Lower leg skin (tissue), 4 donors: ENCODE measurements around the gene ALDH1A1. TPM values are rescaled to one million over a fixed set of nuclear protein-coding genes. Genes with fewer than 3 reads are reported as not detected.

Source experiments
- DNase-seq, 2 donors: peaks; one replicate each; pipeline ENCODE4 v3.0.0-alpha.2; 2019; ENCODE audit warnings: low spot score in 2 of 2
- H3K4me3 ChIP-seq: fragments of 200-600 bp; sonication (generic); 2 replicates; pipeline ENCODE4 v1.5.1; 2017; ENCODE audit warnings: mild to moderate bottlenecking, low read depth; ENCODE audit not compliant: poor library complexity, severe bottlenecking
- POLR2A ChIP-seq, 2 donors: fragments of 450-650 bp; IDR thresholded peaks; one replicate each; pipeline ENCODE4 v1.6.1; 2016 to 2017; ENCODE audit warnings: antibody characterized with exemption in 2 of 2, mild to moderate bottlenecking in 1 of 2, moderate library complexity in 1 of 2
- WGBS, 2 donors: methylation state at CpG; one replicate each; pipeline ENCODE4 v1.1.5; 2018; 5-methylcytosine and 5-hydroxymethylcytosine counted together
- intact Hi-C: fragments of 100-400 bp; cut with DNase I; formaldehyde crosslinking; loops from one replicate; pipeline ENCODE4 v1.15.0; 2023; ENCODE audit warnings: low total_unique reads
- total RNA-seq, 4 donors: library from RNA; depleted of rRNA; stranded (reverse); fragments of >200 nt; gene quantifications; one replicate each; pipeline ENCODE4 v1.1.0, GENCODE V29; 2016
- TF ChIP-seq, protein P1 (sequence below), 3 donors: fragments of 450-650 bp; IDR thresholded peaks; one replicate each; pipeline ENCODE4 v1.5.1; 2016; ENCODE audit warnings: antibody characterized with exemption in 3 of 3, mild to moderate bottlenecking in 3 of 3, moderate library complexity in 2 of 3

ALDH1A1 gene
- total RNA-seq, 4 donors from 2014 or later = 8.8 to 18.5 (median 13.1) TPM

DNA sequence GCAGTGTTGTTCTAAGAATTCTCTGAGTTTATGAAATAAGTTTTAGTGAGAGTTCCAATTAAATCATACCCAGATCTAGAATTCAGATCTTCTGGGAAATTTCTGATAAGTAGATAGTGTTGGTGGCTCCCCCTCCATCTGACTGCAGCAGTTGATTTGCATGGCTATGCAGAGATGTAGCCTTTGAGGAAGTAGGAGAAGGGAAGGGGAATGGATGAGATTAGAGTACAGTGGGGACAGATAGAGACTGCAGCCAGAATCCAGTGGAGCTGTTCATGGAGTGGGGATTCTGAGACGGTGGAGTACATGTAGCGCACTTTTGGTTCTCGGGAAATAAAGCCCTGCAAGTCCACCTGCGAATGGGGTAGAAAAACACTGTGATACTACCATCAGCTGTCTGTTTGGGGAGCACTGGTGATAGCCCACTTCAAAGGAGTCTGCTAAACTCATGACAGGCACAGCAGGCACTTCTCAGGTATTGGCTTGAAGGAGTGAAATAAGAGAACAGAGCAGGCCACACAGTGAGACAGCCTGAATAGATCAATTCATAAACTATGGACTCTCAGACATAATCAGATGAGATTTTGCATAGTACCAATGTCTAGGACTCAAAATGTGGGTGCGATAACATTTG, 96.8 kb downstream of the ALDH1A1 start:
- H3K4me3 ChIP-seq = no peak overlapping the region
- TF ChIP-seq, protein P1, sequence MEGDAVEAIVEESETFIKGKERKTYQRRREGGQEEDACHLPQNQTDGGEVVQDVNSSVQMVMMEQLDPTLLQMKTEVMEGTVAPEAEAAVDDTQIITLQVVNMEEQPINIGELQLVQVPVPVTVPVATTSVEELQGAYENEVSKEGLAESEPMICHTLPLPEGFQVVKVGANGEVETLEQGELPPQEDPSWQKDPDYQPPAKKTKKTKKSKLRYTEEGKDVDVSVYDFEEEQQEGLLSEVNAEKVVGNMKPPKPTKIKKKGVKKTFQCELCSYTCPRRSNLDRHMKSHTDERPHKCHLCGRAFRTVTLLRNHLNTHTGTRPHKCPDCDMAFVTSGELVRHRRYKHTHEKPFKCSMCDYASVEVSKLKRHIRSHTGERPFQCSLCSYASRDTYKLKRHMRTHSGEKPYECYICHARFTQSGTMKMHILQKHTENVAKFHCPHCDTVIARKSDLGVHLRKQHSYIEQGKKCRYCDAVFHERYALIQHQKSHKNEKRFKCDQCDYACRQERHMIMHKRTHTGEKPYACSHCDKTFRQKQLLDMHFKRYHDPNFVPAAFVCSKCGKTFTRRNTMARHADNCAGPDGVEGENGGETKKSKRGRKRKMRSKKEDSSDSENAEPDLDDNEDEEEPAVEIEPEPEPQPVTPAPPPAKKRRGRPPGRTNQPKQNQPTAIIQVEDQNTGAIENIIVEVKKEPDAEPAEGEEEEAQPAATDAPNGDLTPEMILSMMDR (IDR thresholded peaks at IDR 0.05) = no peak
- TF ChIP-seq POLR2A (IDR thresholded peaks at IDR 0.05) = no peak
- intact Hi-C loops = loop anchor here (5.0 kb wide), 1 partner anchor 166 kb away; no protein-coding TSS in a partner anchor
- 85 to 89% methylated on average over 5 of the region's 5 CpGs for WGBS, 2 donors
- DNase-seq = no peak

DNA sequence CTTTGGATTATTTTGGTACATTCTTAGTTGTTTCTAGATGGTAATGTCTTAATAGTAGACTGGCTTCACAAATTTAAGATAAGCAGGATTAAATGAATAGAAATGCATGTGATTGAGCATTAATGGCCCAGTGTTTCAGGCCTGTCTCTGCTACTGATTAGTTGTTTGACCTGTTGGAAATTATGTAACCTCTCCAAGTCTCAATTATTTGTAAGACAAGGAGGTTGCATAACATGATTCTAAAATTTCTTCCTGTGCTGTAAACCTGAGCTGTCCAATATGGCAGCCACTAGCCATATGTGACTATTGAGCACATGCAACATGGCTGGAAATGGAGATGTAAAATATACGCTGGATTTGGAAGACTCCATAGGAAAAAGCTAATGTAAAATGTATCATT, 97.5 kb downstream of the ALDH1A1 start:
- no peak for TF ChIP-seq POLR2A (IDR thresholded peaks at IDR 0.05)
- TF ChIP-seq, protein P1 (IDR thresholded peaks at IDR 0.05) = no peak
- WGBS, 2 donors = 100% methylated on average over 1 of the region's 1 CpG
- intact Hi-C loops = loop anchor here (5.0 kb wide), 1 partner anchor 167 kb away; no protein-coding TSS in a partner anchor
- DNase-seq = no peak
- H3K4me3 ChIP-seq = no peak overlapping the region

Other genes starting within 250 kb of the ALDH1A1 start
- 100 to 1,000 TPM; 146 to 284 (median 173) TPM for gene ANXA1, start 198.8 kb upstream of the ALDH1A1 start, total RNA-seq